GM15510 (cell line): ENCODE measurements around the gene SUGCT.

Source experiments
- POLR2A ChIP-seq: IDR thresholded peaks from 3 replicates; pipeline ENCODE4 v1.6.1; 2011; ENCODE audit warnings: borderline replicate concordance; ENCODE audit not compliant: insufficient read length; ENCODE audit errors: extremely low read depth

SUGCT gene

DNA sequence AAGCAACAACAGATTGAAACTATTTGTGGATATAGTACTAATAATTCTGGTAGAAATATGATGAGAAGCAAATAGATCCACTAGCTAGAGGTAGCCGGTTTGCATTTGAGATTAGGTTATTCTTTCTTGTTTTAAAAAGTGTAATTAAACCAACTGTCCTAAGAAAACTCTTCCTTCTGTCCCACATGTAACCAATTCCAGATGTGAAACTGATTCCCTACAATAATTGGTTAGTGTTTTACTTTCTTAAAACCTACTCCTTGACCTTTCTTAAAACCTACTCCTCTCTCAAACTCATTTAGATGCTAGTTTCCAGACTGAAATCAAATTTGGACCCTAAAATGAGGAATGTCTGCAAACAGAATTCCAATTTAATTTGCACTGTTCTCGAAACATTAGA is 521.5 kb downstream of the SUGCT start:
- TF ChIP-seq POLR2A, result no peak

DNA sequence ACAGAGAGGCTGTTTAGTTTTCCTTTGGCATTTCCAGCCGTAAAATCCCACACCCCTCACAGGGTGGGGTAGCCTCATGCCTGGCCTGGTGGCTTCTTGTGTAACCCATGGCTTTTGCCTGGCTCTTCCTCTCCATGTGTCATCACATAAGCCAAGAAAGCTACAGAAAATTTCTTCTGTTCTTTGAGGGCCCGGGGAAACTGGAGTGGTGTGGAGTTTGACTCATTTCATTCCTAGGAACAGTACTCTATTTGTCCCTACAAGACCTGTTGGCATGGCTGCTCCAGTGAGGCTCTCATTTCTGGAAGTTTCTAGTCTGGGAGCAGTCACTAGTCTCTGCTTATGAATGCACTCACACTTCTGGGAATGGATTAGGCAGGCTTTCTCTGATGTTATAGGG is 523.9 kb downstream of the SUGCT start:
- no peak for TF ChIP-seq POLR2A

GRCh38 chr7:40659231-40659630 is 524.4 kb downstream of the SUGCT start:
- no peak for TF ChIP-seq POLR2A

- no peak for TF ChIP-seq POLR2A
Observed at GRCh38 chr7:40673285-40673684, 538.5 kb downstream of the SUGCT start.

DNA sequence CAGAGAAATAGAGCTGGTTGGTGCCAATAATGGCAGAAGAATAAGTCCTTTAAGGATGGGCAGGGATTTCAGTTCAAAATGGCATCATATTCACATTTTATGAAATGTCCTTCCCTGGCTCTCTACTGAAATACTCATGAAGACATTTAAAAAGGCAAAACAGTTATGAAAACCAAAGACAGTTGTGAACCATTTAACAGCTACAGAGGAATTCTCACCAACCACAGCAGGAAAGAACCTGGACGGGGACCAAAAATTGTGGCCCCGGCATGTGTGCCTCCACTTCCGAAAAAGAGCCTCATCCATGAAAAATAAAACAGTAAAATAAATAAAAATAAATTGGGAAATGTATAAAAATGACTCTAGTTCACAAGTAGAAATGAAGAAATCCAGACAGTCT is 539.5 kb downstream of the SUGCT start:
- TF ChIP-seq POLR2A, result no peak

DNA sequence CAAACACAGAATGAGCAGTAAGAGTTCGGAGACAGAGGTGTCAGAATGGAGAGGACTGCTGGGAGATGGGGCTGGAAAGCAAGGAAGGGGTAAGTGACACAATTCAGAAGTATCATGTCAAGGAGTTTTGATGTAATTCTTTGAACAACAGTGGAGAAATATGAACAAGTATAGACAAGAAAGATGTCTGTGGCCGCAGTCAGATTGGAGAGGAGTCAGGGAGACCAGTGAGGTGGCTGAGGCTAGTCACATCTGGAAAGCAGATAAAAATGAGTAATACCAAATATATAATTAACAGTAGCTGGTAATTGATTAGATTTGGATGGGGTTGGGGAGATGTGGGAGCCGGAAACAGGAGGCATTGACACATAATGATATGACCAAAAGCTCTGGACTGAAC is 540.9 kb downstream of the SUGCT start:
- TF ChIP-seq POLR2A, result no peak

DNA sequence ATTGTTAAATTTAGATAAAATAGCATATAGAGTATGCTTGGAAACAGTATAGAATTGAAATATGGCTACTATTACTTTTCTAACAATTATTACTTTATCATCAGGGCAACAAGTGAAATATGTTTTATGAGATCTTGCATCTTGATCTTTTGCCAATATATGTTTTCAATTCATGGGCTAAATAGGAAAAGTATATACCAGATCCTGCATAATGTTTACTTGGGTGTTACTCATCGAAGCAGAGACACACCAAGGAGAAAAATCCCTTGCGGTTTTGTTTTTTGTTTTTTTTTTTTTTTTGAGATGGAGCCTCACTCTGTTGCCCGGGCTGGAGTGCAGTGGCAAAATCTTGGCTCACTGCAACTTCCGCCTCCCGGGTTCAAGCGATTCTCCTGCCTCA is 541.4 kb downstream of the SUGCT start:
- TF ChIP-seq POLR2A, result no peak

GRCh38 chr7:40680657-40681056 is 545.9 kb downstream of the SUGCT start:
- TF ChIP-seq POLR2A, result no peak

GRCh38 chr7:40682696-40683095 is 547.9 kb downstream of the SUGCT start:
- no peak for TF ChIP-seq POLR2A

DNA sequence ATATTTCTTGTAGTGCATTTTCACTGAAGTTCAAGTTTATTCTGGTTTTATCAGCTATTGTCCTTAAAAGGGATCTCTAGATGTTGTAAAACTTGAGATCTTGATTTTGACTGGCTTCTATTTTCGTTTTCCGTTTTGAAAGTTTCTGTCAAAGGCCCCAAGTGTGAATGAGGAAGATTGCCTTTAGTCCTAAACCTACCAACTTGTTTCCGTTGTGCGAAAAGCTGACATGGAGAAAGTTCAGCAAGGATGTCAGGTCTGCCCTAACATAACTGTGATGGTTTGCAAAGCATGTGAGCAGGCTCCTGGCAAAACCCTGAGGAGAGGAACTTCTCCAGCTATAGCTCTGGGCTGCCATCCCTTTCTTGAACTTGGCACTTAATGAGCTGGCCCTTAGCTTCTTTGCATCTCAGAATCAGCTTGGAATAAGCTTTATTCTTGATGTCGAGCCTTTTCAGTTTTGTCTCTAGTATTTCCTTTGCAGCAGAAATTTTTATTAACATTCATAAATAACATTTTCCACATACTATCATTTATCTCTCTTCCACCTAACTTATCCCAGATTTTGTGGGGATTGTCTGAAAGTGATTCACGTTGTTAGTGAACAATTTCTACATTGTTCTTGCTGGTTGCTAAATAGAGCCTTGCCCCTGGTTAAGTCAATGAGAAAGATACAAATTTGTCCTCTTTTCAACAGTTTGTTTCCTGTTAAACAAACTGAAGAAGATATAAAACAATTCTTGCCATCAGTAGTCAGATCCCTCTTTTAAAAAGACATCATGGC is 559.4 kb downstream of the SUGCT start:
- TF ChIP-seq POLR2A, result no peak

DNA sequence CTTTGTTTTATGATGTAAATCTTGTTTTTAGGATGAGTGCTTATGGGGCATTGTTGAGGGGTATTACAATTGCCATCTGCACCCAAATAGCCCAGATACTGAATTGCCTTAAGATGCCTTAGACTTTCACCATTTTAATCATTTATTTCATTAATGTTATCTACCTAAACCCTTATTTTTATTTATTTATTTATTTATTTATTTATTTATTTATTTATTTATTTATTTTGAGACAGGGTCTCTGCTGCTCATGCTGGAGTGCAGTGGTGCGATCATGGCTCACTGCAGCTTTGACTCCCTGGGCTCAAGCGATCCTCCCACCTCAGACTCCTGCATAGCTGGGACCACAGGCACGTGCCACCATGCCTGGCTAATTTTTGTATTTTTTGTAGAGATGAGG is 560.2 kb downstream of the SUGCT start:
- no peak for TF ChIP-seq POLR2A

DNA sequence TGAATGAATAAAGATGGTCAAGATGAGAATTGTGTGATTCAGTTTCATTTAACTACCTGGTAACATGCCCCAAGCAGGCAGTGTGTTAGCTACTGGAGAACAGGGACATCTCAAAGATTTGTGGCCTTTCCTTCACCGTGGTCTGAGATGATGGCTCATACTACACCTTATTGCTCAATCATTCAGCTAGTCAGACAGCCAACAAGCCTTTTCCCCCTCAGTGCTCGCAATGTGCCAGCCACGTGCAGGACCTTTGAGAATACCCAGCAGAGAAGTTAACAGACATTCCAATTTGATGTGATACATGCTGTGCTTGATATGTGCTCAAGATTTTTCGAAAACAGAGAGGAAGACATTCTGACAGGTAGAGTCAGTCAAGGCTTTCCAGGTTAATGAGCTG is 562.8 kb downstream of the SUGCT start:
- no peak for TF ChIP-seq POLR2A

DNA sequence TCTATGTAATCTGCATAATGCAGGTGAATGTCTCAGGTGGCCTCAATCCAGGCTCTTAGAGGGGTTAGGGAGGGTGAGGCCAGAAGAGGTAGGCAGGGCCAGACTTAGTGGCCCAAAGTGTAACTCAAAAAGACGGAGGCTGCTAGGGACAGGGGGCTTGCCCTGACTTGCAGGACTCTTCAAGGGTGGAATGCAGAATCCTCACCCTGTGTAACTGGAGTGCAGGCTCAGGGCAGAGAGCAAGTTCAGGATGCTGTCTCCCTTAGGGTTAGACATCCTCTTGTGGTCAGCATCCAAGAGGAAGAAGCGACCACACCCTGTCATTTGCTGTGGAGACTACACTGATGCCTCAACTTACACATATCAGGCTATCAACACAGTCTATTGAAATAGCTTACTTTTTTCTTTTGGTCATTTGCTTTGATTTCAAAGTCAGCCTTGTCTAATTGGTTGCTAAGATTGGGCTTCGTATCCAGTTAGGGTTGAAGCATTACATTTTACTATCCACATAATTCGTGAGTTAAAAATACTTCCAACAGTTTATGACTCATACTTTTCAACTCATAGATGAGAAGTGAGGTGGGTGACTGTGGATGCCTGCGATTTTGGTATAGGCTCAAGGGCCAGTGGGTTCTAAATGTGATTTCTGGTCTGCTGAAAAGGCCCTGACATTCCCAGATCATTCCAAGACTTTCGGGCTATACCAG is 563.6 kb downstream of the SUGCT start:
- TF ChIP-seq POLR2A, result no peak

GRCh38 chr7:40698921-40699260 is 564.1 kb downstream of the SUGCT start:
- TF ChIP-seq POLR2A, result no peak

DNA sequence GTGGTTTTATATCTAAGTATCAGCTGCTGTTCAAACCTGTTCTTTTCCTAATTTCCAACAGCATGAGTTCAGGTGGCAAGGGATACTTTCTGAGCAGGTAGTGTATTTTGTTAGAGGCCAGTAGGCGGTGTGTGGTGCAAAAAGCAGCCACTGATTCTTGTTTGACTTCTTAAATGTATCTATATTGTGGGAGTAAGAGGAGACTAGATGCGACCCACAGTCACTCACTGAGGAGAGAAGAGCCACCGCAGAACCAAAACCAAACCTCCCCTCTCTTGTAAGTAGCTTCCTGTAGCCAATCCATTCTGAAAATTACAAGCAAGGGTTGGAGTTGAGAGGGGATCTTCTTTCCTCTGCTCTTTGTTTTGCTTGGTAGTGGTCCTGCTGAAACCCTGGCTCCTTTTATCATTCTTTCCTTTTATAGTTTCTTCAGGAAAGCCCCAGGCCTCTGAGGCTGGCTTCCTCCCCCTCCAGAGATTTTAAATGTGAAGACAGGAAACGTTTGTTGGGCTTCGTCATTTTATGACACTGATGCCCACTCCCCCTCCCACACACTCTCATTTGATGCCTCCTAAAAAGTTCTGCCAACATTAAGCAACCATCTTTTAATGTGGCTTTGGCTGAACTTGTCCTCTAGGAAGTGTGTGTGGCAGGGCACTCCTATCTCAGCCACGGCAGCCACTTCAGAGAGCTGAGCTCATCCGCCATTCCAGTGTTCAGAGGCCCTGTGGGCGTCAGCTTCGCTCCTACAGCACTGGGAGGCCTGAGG is 566.0 kb downstream of the SUGCT start:
- TF ChIP-seq POLR2A, result no peak
